VCaP (cell line): ENCODE measurements around the gene KCNQ1OT1.

ENCODE experiments used
- H3K27ac ChIP-seq: fragments of 450-650 bp; 2 replicates; pipeline ENCODE4 v1.5.1; 2017
- TF ChIP-seq, protein P1 (sequence below): fragments of 450-650 bp; conservative IDR thresholded peaks from 2 replicates; pipeline ENCODE4 v1.5.1; 2017; ENCODE audit warnings: mild to moderate bottlenecking, moderate library complexity

Gene KCNQ1OT1

DNA sequence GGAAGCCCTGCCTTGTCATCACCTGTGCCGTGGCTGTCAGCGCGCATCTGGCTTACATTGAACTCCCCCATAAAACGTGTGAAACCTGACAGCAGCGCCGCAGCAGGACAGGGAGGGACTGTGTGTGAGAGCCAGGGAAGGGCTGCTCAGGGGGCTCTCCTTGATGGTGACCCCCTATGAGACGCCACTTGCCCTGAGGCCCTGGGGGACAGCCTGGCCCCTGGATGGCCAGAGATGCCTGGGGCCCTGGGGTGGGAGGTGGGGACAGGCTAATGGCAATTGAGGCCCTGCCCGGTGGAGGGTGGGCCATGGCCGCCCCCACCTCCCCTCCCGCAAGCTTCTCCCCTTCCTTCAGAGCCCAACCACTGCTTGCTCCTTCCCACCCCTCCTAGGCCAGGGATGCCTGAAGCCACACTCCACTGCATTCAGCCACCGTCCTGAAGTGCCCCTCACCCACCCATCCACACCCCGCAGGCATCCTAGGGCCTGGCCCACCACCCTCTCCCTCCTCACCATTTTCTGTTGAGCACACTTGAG is 35.3 kb upstream of the KCNQ1OT1 start:
- TF ChIP-seq, protein P1, sequence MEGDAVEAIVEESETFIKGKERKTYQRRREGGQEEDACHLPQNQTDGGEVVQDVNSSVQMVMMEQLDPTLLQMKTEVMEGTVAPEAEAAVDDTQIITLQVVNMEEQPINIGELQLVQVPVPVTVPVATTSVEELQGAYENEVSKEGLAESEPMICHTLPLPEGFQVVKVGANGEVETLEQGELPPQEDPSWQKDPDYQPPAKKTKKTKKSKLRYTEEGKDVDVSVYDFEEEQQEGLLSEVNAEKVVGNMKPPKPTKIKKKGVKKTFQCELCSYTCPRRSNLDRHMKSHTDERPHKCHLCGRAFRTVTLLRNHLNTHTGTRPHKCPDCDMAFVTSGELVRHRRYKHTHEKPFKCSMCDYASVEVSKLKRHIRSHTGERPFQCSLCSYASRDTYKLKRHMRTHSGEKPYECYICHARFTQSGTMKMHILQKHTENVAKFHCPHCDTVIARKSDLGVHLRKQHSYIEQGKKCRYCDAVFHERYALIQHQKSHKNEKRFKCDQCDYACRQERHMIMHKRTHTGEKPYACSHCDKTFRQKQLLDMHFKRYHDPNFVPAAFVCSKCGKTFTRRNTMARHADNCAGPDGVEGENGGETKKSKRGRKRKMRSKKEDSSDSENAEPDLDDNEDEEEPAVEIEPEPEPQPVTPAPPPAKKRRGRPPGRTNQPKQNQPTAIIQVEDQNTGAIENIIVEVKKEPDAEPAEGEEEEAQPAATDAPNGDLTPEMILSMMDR = no peak
- no peak overlapping the region for H3K27ac ChIP-seq

DNA sequence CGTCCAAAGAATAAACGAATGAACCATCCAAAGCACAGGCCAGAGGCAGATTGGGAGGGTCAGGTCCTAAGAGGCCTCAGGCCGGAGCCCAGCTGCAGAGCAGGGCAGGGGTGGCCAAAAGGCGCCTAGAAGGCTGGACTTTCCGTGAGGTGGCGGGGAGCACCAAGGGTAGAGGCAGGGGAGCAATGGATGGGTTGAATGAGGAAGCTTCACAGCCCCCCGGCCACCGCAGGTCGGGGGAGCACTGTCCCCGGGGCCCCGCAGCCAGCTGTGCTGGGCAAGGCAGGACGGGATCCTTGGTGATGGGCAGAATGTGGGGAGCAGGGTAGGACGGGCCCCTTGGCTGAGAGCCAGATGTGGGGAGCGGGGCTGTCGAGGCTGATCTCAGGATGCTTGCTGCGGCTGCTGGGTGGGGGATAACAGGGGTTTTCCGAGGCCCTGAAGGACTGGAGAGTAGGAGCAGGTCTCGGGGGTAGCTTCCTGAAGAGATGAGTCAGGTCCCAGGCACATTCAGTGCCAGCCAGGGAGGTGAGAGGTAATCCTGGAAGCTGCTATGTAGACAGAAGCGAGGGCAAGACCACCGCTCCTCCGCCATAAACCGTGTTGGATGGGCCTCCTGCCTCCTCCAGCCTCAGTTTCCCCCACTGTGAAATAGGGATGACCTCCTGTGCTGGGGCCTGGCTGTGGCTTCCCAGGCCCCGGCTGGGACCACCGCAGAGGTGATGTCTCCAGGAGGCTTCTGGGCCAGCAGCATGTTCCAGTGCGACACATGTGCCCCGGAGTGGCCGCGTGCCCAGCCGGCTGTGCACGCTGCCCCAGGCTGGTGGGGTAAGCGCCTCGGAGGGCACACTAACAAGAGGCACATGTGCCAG is 34.6 kb upstream of the KCNQ1OT1 start:
- TF ChIP-seq, protein P1 = no peak
- H3K27ac ChIP-seq = no peak overlapping the region

DNA sequence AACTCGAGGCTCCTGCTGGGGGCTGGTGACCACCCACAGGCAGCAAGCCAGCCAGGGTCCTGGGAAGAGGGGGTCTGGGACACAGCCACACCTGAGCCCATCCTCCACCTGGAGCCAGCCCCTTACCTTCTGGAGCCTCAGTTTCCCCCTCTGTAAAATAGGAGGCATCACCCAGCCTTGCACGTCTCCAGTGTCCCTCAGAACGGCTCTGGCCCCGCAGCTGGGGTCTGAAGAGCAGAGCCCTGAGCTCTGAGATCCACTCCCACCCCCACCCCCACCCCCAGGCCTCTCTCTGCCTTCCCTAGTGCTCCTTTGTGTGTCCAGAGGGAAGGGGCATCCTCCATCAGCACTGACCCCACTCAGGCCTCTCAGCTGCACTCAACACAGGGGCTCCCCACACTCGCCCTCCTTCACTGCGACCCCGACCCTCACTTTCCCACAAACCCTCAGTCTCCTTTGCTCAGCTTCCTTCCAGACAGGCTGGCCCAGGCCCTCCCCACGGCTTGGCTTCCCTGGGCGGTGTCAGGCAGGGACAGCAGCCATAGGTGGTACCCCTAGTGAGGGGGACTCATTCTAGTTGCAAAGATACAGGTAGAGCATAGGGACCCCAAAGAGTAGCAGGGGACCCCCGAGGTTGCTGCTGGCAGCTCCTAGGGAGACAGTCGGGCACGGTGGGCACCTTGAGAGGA is 33.3 kb upstream of the KCNQ1OT1 start:
- no peak overlapping the region for H3K27ac ChIP-seq
- TF ChIP-seq, protein P1 = no peak

DNA sequence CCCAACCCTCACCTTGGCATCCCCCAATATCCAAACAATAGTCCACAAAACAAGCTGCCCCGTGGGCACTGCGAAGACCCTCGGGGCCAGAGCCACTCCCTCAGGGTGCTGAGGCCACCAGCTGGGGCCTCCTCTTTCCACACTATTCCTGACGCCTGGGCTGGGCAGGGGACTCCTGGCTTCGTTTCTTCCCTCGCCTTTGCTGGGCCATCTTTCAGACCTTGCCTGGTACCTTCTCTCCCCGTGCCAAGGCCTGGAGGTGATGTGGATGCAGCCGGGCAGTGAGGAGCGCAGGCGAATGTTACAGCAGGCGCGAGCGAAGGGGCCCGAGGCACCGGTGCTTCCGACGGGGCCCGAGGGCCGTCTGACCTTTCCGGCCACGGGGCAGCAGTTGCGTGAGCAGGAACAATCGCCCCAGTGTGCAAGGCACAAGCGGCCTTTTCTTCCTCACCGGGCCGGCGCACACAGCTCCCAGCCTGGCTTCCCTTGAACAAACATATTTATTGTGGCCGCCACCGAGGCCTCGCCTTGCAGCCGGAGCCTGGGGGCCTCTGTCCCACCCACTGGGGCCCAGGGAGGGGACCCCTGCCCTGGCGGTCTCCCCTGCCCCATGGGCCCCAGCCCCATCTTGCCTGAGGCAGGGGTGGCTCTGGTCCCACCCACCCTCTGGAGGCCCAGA is 32.6 kb upstream of the KCNQ1OT1 start:
- TF ChIP-seq, protein P1 = no peak
- no peak overlapping the region for H3K27ac ChIP-seq

DNA sequence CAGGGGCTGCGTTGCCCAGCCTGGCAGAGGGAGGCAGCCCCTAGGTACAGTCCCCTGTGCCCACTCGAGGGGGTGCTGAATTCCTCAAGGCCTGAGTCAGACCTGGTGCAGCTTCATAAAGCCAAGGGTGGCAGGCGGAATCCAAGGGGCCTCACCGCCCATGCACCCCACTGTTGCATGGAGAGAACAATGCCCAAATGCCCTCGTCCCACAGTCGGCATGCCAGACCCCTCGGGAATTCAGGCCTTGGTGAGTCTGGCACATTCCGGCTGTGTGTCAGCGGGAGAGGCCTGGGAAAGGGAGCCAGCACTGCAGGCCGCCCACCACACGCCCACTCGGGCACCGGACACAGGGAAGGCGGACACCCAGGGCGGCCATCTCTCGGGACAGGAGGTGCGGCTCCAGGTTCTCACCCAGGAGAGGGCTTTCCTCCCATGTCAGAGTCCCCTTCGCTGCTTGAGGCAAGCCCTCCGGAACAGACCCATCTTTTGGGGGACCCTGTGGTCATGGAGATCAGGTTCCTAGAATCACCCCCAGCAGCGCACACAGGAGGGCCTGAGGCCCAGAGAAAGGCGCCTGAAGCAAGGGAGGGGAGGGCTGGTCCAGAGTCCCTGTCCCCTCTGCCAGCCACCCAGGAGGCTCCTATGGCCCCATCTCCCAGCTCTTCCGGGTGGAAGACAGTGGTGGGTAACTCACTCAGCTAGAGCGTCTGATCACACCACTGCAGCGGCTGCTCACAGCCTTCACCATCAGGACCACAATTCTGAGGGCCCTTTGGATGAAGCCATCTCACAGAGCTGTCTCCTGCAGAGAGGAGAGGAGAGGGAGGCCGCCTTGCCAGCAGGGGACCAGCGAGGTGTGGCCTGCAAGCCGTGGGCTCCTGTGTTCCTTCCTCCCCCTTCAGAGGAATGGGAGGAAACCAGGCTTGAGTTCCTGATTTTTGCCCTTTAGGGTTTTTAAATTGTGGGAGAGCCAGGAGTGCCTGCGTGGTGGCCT is 31.6 kb upstream of the KCNQ1OT1 start:
- TF ChIP-seq, protein P1 = no peak

DNA sequence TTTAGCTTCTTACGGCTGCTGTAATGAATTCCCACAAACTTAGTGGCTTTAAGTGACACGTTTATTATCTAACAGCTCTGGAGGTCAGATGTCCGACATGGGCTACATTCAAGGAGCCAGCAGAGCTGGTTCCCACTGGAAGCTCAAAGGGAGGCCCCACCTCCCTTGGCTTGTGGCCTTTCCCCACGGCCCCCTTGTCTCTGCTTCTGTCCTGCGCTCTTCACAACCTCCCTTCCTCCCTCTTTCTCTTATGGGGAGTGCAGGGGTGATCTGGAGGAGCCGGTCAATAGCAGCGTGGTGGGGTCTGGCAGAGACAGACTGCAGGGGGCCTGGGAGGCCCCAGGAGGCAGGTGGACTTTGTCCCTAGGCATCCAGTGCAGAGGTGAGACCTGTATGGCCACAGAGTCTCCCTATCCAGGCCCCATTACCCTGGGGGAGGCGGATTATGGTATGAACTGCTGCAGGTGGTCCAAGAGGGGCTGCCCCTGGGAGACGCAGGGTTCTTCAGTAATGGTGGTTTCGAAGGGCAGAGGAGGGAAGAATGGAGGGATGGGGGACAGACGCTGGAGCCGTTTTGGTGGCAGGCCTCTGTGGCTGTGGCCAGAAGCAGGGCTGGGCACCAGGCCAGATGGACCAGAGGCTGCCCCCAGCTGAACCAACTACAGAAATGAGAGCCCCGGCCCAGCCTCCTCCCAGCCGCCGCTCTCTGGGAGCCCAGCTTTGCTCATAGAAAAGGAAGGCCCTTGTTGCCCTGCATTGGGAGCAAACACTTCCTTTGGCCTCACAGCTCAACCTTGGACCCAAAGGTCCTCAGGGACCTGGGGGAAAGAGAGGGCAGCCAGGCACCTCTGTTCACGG is 30.7 kb upstream of the KCNQ1OT1 start:
- H3K27ac ChIP-seq = no peak overlapping the region

More for the DNA sequence above, 31.6 kb upstream of the KCNQ1OT1 start:
- no peak overlapping the region for H3K27ac ChIP-seq

More for the DNA sequence above, 30.7 kb upstream of the KCNQ1OT1 start:
- TF ChIP-seq, protein P1 = no peak
